ENCODE results near the gene PBX2. TPM values are rescaled to one million over a fixed set of nuclear protein-coding genes. Genes with fewer than 3 reads are reported as not detected.
A peak's percentile ranks its signal among the peaks of the same experiment; 100 is the strongest.

Gene PBX2
- total RNA-seq, 1 donor from 2014 or later: 89.2 TPM

GRCh38 chr6:32168807-32169591 lies 21.0 kb downstream of the PBX2 start:
- DNase-seq (no peak), ATAC-seq (no peak)
- Histone ChIP-seq H3K4me3 (no peak overlapping the region), H3K27me3 (ENCODE audit: low read depth) (no peaks in the 10 kb centered on the region), H3K36me3 (peaks cover 53% of the 10 kb centered on the region), H3K27ac (no peak overlapping the region), H3K4me1 (peaks cover 3% of the 10 kb centered on the region), H3K9me3 (no peaks in the 10 kb centered on the region)
- intact Hi-C loops (cut with DNase I): no loop called here
- no peak for TF ChIP-seq CTCF (IDR thresholded peaks at IDR 0.05)

DNA sequence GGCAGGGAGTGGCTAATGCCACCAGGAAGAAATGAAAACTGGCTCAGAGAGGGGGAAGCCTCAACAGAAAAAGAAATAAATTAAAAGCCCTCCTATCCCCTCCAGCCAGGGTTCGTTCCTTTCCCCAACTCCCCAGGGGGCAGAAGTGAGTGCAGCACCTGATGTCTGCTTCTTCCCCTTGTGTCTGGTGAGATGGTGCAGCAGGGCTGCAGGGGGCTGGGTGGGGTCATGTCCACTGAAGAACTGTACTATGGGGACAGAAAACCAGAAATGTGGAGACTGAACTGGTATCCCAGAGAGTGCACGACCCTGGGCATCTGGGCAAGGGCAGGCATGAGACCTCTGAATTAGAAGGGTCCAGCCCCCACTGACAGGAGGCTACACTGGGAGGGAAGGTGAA lies 21.7 kb downstream of the PBX2 start:
- H3K9me3 ChIP-seq: no peaks in the 10 kb centered on the region
- no peak for TF ChIP-seq CTCF (IDR thresholded peaks at IDR 0.05)
- intact Hi-C loops (cut with DNase I): no loop called here
- DNase-seq (no peak), ATAC-seq (no peak)
- no peak overlapping the region for H3K4me3 ChIP-seq
- no peaks in the 10 kb centered on the region for H3K27me3 ChIP-seq (ENCODE audit: low read depth)
- no peak overlapping the region for H3K27ac ChIP-seq
- H3K4me1 ChIP-seq: peaks cover under 1% of the 10 kb centered on the region
- peaks cover 53% of the 10 kb centered on the region for H3K36me3 ChIP-seq

DNA sequence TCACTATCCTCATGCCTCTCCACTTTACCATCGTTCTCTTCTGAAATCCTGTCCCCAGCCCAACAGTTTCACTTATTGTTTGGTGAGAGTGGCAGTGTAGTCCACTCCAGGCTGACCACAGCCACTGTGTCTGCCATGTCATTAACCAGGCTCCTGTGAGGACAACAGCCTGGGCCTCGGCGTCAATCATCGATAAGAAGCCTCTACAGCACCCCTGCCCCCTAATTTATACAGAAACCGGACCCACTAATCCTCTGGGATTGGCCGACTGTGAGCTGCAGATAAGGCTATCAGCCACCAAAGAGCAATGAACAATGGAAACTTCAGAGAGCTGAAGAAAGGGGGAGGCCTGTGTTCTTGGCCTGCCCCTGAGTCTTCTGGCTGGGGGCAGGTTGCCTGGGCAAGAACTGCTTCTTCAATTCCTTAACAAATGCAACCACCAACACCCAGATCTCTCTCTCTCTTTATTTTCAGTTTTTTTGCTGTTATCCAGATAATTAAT lies 22.2 kb downstream of the PBX2 start:
- no peak for DNase-seq

DNA sequence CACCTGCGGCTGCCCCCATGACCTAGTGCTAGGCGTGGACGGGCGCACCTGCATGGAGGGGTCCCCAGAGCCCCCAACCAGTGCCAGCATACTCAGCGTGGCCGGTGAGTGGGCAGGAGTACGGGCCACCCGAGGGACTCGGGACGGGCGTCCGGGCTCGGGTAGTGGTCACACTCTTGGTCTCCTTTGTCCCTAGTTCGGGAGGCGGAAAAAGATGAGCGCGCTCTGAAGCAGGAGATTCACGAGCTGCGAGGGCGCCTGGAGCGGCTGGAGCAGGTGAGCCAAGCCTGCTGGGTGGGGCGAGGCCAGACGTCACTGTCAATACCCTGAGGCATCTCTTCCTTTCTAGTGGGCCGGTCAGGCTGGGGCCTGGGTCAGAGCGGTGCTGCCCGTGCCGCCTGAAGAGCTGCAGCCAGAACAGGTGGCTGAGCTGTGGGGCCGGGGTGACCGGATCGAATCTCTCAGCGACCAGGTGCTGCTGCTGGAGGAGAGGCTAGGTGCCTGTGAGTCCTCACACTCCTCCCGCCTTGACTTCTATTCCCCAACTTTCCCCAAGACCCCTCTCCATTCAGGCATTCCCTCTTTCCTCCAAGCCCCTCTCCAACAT lies 22.7 kb downstream of the PBX2 start:
- intact Hi-C loops (cut with DNase I): no loop called here

More for the DNA sequence above, 22.2 kb downstream of the PBX2 start:
- TF ChIP-seq CTCF (IDR thresholded peaks at IDR 0.05): no peak
- Histone ChIP-seq H3K27me3 (ENCODE audit: low read depth) (no peaks in the 10 kb centered on the region), H3K27ac (no peak overlapping the region), H3K9me3 (no peaks in the 10 kb centered on the region), H3K4me1 (no peaks in the 10 kb centered on the region), H3K36me3 (peaks cover 53% of the 10 kb centered on the region), H3K4me3 (no peak overlapping the region)
- intact Hi-C loops (cut with DNase I): no loop called here
- ATAC-seq: no peak

More for the DNA sequence above, 22.7 kb downstream of the PBX2 start:
- ATAC-seq (peak in 1 of 2 donors; percentile 8), DNase-seq (no peak)
- no peak for TF ChIP-seq CTCF (IDR thresholded peaks at IDR 0.05)
- Histone ChIP-seq H3K4me1 (no peaks in the 10 kb centered on the region), H3K36me3 (peaks cover 53% of the 10 kb centered on the region), H3K27ac (no peak overlapping the region), H3K9me3 (no peaks in the 10 kb centered on the region), H3K27me3 (ENCODE audit: low read depth) (no peaks in the 10 kb centered on the region), H3K4me3 (no peak overlapping the region)
